A549 (cell line): ENCODE measurements around the gene ASGR1. TPM values are rescaled to one million over a fixed set of nuclear protein-coding genes. Genes with fewer than 3 reads are reported as not detected.

Experiments used
- ATAC-seq, 2 experiments: fragments of 200-7000 bp in 1 of 2; fragments of >200 bp in 1 of 2; cut with Nextera tagmentation in 1 of 2; cut with Tn5 transposase in 1 of 2; 3 replicates each; pipeline versions ENCODE4 v1.8.0 to v1.9.1; 2018 to 2020; ENCODE audit warnings: mild to moderate bottlenecking in 1 of 2, moderate library complexity in 1 of 2
- CTCF ChIA-PET: fragments of 300-600 bp; sonication (Branson Sonifier 250); formaldehyde crosslinking; extraction: SDS; loops from one replicate; lab custom pipeline; 2021; ENCODE audit warnings: antibody characterized with exemption, inconsistent platforms; lab: Yijun Ruan, JAX
- POLR2A ChIA-PET: fragments of 350-600 bp; formaldehyde crosslinking; extraction: SDS; loops from one replicate; lab custom pipeline; 2021; ENCODE audit warnings: antibody characterized with exemption, inconsistent platforms; lab: Yijun Ruan, JAX
- DNase-seq, 2 experiments: peaks; one replicate each; pipeline versions ENCODE4 v3.0.0 to v3.0.0-alpha.2; 2011 to 2016; ENCODE audit warnings: low read depth in 1 of 2, low spot score in 1 of 2
- FAIRE-seq: peaks from 2 replicates; lab custom pipeline; 2011; peaks lifted over from hg19 to GRCh38; lab: Jason Lieb, UNC
- H3K27ac ChIP-seq, 2 experiments: fragments of >200 bp; sonication (Bioruptor Twin); formaldehyde crosslinking; 3 replicates each; pipeline ENCODE4 v1.5.1; 2016 to 2017
- H3K4me1 ChIP-seq: fragments of >200 bp; sonication (Bioruptor Twin); formaldehyde crosslinking; 3 replicates; pipeline ENCODE4 v1.6.1; 2016
- H3K4me2 ChIP-seq: fragments of >200 bp; sonication (Bioruptor Twin); formaldehyde crosslinking; 3 replicates; pipeline ENCODE4 v1.6.1; 2016
- H3K4me3 ChIP-seq: fragments of >200 bp; sonication (Bioruptor Twin); formaldehyde crosslinking; 3 replicates; pipeline ENCODE4 v1.5.1; 2016
- H3K9me3 ChIP-seq: fragments of >200 bp; sonication (Bioruptor Twin); formaldehyde crosslinking; 3 replicates; pipeline ENCODE4 v1.6.1; 2016
- CHD4 ChIP-seq: fragments of 200-600 bp; sonication (generic); IDR thresholded peaks from 2 replicates; pipeline ENCODE4 v1.6.1; 2016; ENCODE audit warnings: antibody characterized with exemption, mild to moderate bottlenecking, borderline replicate concordance
- FOSB ChIP-seq: fragments of 250-450 bp; sonication (Bioruptor Pico); IDR thresholded peaks from 2 replicates; pipeline ENCODE4 v1.5.0; 2020; ENCODE audit warnings: mild to moderate bottlenecking, moderate library complexity
- FOSL2 ChIP-seq, 2 experiments: fragments of 450-650 bp in 1 of 2; fragments of >200 bp in 1 of 2; sonication (Bioruptor Twin) in 1 of 2; formaldehyde crosslinking; IDR thresholded peaks; 2 replicates each; pipeline versions ENCODE4 v1.5.0 to v1.6.1; 2016 to 2020; ENCODE audit warnings: mild to moderate bottlenecking in 1 of 2, moderate library complexity in 1 of 2
- GATA3 ChIP-seq: IDR thresholded peaks from 2 replicates; pipeline ENCODE4 v1.6.1; 2012; ENCODE audit warnings: borderline replicate concordance
- HEYL ChIP-seq: fragments of 250-450 bp; sonication (Bioruptor Pico); IDR thresholded peaks from 2 replicates; pipeline ENCODE4 v1.8.0; 2021; ENCODE audit warnings: mild to moderate bottlenecking, moderate library complexity
- HOXB13 ChIP-seq: fragments of 250-450 bp; sonication (Bioruptor Pico); IDR thresholded peaks from 2 replicates; pipeline ENCODE4 v1.5.0; 2020; ENCODE audit warnings: low read depth, mild to moderate bottlenecking, moderate library complexity
- HOXB5 ChIP-seq: fragments of 250-450 bp; sonication (Bioruptor Pico); IDR thresholded peaks from 2 replicates; pipeline ENCODE4 v1.5.0; 2020; ENCODE audit warnings: mild to moderate bottlenecking, moderate library complexity
- KDM5A ChIP-seq: fragments of 200-600 bp; sonication (generic); IDR thresholded peaks from 2 replicates; pipeline ENCODE4 v1.6.1; 2016; ENCODE audit warnings: antibody characterized with exemption, mild to moderate bottlenecking
- NFE2L2 ChIP-seq: fragments of 150-350 bp; conservative IDR thresholded peaks from 2 replicates; pipeline ENCODE4 v1.6.1; 2014; ENCODE audit warnings: low read length
- NPAS2 ChIP-seq: fragments of 250-450 bp; sonication (Bioruptor Pico); IDR thresholded peaks from 2 replicates; pipeline ENCODE4 v1.8.0; 2022; ENCODE audit warnings: mild to moderate bottlenecking, moderate library complexity, borderline replicate concordance
- POLR2AphosphoS2 ChIP-seq: conservative IDR thresholded peaks from 2 replicates; pipeline ENCODE4 v1.6.1; 2012; ENCODE audit warnings: low read length, improper control_type of control experiment, inconsistent platforms
- RAD21 ChIP-seq, 2 experiments: fragments of >200 bp in 1 of 2; sonication (Bioruptor Twin) in 1 of 2; formaldehyde crosslinking in 1 of 2; IDR thresholded peaks in 1 of 2; conservative IDR thresholded peaks in 1 of 2; 2 replicates in 1 of 2; 3 replicates in 1 of 2; pipeline ENCODE4 v1.6.1; 2012 to 2018; ENCODE audit warnings: inconsistent platforms in 1 of 2
- RARB ChIP-seq: fragments of 250-450 bp; sonication (Bioruptor Pico); IDR thresholded peaks from 2 replicates; pipeline ENCODE4 v1.8.0; 2021; ENCODE audit warnings: mild to moderate bottlenecking, moderate library complexity
- RCOR1 ChIP-seq: fragments of 150-350 bp; IDR thresholded peaks from 2 replicates; pipeline ENCODE4 v1.6.1; 2014; ENCODE audit warnings: antibody characterized with exemption, low read length, low read depth
- RFX5 ChIP-seq: fragments of 450-650 bp; IDR thresholded peaks from 2 replicates; pipeline ENCODE4 v1.7.1; 2014; ENCODE audit warnings: antibody characterized with exemption, mild to moderate bottlenecking, moderate library complexity
- SMC3 ChIP-seq: fragments of >200 bp; sonication (Bioruptor Twin); formaldehyde crosslinking; IDR thresholded peaks from 3 replicates; pipeline ENCODE4 v1.6.1; 2018; ENCODE audit warnings: inconsistent platforms
- WGBS: methylation state at CpG from one replicate; pipeline ENCODE4 v1.1.6; 2017; ENCODE audit errors: missing lambda C conversion rate; 5-methylcytosine and 5-hydroxymethylcytosine counted together
- polyA plus RNA-seq, 4 experiments: library from polyadenylated mRNA; depleted of rRNA in 3 of 4; stranded (reverse); fragments of >200 nt; fragmentation: RNase III in 1 of 4; extraction: RNeasy Plus Mini Kit Qiagen cat#74134 plus additional on column Dnase treatment in 1 of 4; gene quantifications; 2 replicates in 3 of 4; 3 replicates in 1 of 4; pipeline ENCODE4 v1.2.3, GENCODE V29; 2011 to 2017
- TF ChIP-seq, protein P1 (sequence below): fragments of 150-350 bp; IDR thresholded peaks from 2 replicates; pipeline ENCODE4 v1.6.1; 2014; ENCODE audit warnings: low read depth, mild to moderate bottlenecking, low read length
- TF ChIP-seq, protein P2 (sequence below): fragments of >200 bp; sonication (Bioruptor Twin); formaldehyde crosslinking; IDR thresholded peaks from 3 replicates; pipeline ENCODE4 v1.6.1; 2016
- TF ChIP-seq, protein P3 (sequence below): fragments of 250-450 bp; sonication (Bioruptor Pico); IDR thresholded peaks from 2 replicates; pipeline ENCODE4 v1.5.0; 2021; ENCODE audit warnings: mild to moderate bottlenecking, moderate library complexity, borderline replicate concordance
- TF ChIP-seq, protein P4 (sequence below): IDR thresholded peaks from 2 replicates; pipeline ENCODE4 v1.6.1; 2012

ASGR1 gene
- polyA plus RNA-seq, 2 of the 4 experiments (the other 2 are of a cell fraction) = 1.6 to 2.6 TPM

DNA sequence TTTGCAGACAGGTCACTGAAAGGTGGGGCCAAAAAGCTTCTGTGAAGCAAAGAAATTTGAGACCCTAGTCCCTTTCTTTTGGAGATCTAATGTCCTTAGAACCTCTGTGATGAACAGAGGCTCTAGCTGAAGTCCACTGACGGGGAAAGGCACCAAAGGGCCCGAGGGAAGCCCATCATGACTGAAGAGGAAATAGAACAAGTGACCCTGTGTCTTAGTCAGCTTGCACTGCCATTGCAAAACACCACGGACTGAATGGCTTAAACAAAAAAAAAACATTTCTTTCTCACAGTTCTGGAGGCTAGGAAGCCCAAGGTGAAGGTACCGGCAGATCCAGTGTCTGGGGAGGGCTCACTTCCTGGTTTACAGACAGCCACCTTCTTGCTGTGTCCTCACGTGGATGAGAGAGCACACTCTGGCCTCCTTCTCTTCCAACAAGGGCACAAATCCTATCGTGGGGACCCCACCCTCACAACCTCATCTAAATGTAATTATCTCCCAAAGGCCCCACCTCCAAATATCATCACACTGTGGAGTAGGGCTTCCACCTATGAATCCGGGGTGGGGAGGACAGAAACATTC lies 40.3 kb downstream of the ASGR1 start:
- 55% methylated on average over 7 of the region's 7 CpGs for WGBS
- 0 out of 6 replicates have a peak overlapping the region, but pooled peaks of 1 of the 2 experiments have one; percentile 8 for H3K27ac ChIP-seq
- TF ChIP-seq SMC3 = no peak
- peaks cover 4% of the 10 kb centered on the region; the same call in 2 of the 3 replicates for H3K4me1 ChIP-seq
- H3K4me2 ChIP-seq = no peak overlapping the region
- ATAC-seq (no peak), FAIRE-seq (no peak), DNase-seq (no peak)
- no peak overlapping the region for H3K4me3 ChIP-seq
- ChIA-PET CTCF (interaction anchor here (1.0 to 45.7 kb wide), 12 partner anchors 9 to 473 kb away, joined by 3 to 1477 read pairs (median 6); partner anchors contain the start of genes ASGR1, ASGR2, SLC16A11 and SLC16A13), POLR2A (no interaction called here)
- no peaks in the 10 kb centered on the region for H3K9me3 ChIP-seq

DNA sequence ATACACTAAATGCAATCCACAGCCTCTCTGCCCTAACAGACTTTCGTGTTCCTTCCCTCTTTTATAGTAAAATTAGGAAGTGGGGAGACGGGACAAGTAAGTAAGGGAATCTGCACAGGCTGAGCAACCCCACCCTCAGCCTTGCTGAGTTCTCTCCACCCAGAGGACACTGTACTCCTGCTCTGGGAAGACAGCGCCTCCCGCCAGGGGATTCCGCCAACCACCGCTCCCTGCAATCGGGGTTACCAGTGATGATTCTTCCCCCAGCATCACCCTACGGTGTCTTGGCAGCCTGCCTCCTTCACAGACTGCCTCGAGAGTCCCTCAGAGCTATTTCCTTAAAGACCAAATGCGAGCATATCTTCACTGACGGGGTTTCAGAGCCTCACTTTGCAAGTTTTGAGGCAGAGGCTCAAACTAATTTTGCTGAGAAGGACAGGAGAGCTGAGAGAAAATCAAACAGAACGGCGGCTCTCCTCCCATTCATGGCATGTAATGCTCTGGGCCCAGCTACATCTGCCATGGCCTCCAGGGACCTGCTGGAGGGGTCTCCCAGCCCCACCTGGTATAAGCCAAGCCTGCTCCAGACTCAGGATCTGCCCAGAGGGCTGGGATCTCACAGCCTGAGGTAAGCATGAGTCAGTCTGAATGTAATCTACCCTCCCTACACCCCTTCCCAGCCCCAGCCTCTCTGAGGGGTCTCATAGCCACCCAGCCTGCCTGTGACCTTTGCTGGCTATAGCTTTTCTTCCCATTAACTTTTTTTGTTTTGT lies 41.8 kb downstream of the ASGR1 start:
- H3K4me1 ChIP-seq = peaks cover 4% of the 10 kb centered on the region; the same call in 2 of the 3 replicates
- peak overlapping the region in 1 of 2 experiments; percentile 32; a peak in 1 of 6 replicates for H3K27ac ChIP-seq
- FAIRE-seq = no peak
- peak in 1 of 2 experiments; percentile 33; a peak in 1 of 6 replicates for ATAC-seq
- TF ChIP-seq, protein P1, sequence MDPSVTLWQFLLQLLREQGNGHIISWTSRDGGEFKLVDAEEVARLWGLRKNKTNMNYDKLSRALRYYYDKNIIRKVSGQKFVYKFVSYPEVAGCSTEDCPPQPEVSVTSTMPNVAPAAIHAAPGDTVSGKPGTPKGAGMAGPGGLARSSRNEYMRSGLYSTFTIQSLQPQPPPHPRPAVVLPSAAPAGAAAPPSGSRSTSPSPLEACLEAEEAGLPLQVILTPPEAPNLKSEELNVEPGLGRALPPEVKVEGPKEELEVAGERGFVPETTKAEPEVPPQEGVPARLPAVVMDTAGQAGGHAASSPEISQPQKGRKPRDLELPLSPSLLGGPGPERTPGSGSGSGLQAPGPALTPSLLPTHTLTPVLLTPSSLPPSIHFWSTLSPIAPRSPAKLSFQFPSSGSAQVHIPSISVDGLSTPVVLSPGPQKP = no peak
- TF ChIP-seq FOSB (CRISPR knock-in tag) (no peak), CHD4 (no peak), RCOR1 (no peak), RARB (CRISPR knock-in tag) (no peak), HOXB13 (CRISPR knock-in tag) (no peak), NFE2L2 (no peak), SMC3 (no peak), NPAS2 (CRISPR knock-in tag) (no peak), HOXB5 (CRISPR knock-in tag) (no peak), GATA3 (no peak), FOSL2 (IDR thresholded peaks at IDR 0.05) (no peak), FOSL2 (CRISPR knock-in tag; IDR thresholded peaks at IDR 0.05) (no peak), RAD21 (conservative IDR thresholded peaks at IDR 0.05 in 1 of 2, IDR thresholded peaks at IDR 0.05 in 1 of 2) (no peak)
- TF ChIP-seq, protein P2, sequence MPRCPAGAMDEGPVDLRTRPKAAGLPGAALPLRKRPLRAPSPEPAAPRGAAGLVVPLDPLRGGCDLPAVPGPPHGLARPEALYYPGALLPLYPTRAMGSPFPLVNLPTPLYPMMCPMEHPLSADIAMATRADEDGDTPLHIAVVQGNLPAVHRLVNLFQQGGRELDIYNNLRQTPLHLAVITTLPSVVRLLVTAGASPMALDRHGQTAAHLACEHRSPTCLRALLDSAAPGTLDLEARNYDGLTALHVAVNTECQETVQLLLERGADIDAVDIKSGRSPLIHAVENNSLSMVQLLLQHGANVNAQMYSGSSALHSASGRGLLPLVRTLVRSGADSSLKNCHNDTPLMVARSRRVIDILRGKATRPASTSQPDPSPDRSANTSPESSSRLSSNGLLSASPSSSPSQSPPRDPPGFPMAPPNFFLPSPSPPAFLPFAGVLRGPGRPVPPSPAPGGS = no peak
- no peak overlapping the region for H3K4me3 ChIP-seq
- WGBS = 42% methylated on average over 13 of the region's 13 CpGs
- no peaks in the 10 kb centered on the region for H3K9me3 ChIP-seq
- DNase-seq = no peak
- POLR2A ChIA-PET = interaction anchor here (1.0 to 1.6 kb wide), 2 partner anchors 86 to 102 kb away, joined by 4 to 5 read pairs; partner anchors contain the start of gene SLC16A13
- CTCF ChIA-PET = interaction anchor here (0.5 to 45.7 kb wide), 43 partner anchors 8 to 494 kb away, joined by 3 to 1477 read pairs (median 4); partner anchors contain the start of genes ASGR1, ASGR2, CLEC10A and SLC16A11
- H3K4me2 ChIP-seq = no peak overlapping the region

DNA sequence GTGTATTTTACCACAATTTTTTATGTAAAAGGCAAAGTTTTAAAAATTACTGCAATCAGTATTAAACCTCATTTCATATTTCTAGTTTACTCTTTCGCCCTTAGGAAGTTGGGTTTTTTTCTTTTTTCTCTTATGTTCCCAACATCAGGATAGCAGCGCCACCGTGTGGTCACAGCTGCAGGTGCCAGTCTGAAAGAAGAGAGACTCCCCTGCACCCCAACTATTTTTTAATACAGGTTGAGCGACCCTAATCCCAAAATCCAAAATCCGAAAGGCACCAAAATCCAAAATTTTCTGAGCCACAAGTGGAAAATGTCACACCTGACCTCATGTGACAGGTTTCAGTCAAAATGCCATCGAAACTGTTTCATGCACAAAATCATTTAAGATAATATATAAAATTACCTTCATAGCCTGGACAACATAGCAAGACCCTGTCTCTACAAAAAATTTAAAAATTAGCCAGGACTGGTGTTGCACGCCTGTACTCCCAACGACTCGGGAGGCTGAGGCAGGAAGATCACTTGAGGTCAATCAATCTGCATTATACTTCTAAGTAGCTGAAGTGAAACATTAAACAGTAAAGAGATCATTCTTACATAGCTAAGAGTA lies 42.8 kb downstream of the ASGR1 start:
- POLR2A ChIA-PET = interaction anchor here (1.0 to 1.6 kb wide), 2 partner anchors 85 to 101 kb away, joined by 4 to 5 read pairs; partner anchors contain the start of gene SLC16A13
- H3K9me3 ChIP-seq = no peaks in the 10 kb centered on the region
- DNase-seq = peak; percentile 72 to 77
- peak overlapping the region; percentile 19 to 73 for H3K27ac ChIP-seq
- peak; percentile 96 for FAIRE-seq
- ATAC-seq = peak; percentile 60 to 73; a peak in 3 of 6 replicates
- CTCF ChIA-PET = interaction anchor here (0.5 to 45.7 kb wide), 44 partner anchors 8 to 301 kb away, joined by 3 to 1477 read pairs (median 4); partner anchors contain the start of genes ASGR1, ASGR2, CLEC10A and SLC16A11
- 9% methylated on average over 9 of the region's 9 CpGs for WGBS
- H3K4me3 ChIP-seq = peak overlapping the region; percentile 31
- peak overlapping the region; percentile 68 for H3K4me2 ChIP-seq
- peaks cover 4% of the 10 kb centered on the region; the same call in 2 of the 3 replicates for H3K4me1 ChIP-seq
- TF ChIP-seq FOSL2 (IDR thresholded peaks at IDR 0.05) (no peak), FOSL2 (CRISPR knock-in tag; IDR thresholded peaks at IDR 0.05) (no peak), GATA3 (no peak), KDM5A (no peak), RFX5 (no peak), SMC3 (peak; percentile 99), POLR2AphosphoS2 (no peak), HEYL (CRISPR knock-in tag) (peak; percentile 35; the same call in 1 of the 2 replicates), RAD21 (conservative IDR thresholded peaks at IDR 0.05 in 1 of 2, IDR thresholded peaks at IDR 0.05 in 1 of 2) (peak; percentile 99), RARB (CRISPR knock-in tag) (no peak)
- TF ChIP-seq, protein P3, sequence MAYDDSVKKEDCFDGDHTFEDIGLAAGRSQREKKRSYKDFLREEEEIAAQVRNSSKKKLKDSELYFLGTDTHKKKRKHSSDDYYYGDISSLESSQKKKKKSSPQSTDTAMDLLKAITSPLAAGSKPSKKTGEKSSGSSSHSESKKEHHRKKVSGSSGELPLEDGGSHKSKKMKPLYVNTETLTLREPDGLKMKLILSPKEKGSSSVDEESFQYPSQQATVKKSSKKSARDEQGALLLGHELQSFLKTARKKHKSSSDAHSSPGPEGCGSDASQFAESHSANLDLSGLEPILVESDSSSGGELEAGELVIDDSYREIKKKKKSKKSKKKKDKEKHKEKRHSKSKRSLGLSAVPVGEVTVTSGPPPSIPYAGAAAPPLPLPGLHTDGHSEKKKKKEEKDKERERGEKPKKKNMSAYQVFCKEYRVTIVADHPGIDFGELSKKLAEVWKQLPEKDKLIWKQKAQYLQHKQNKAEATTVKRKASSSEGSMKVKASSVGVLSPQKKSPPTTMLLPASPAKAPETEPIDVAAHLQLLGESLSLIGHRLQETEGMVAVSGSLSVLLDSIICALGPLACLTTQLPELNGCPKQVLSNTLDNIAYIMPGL (CRISPR knock-in tag) = no peak
- TF ChIP-seq, protein P1 = no peak
- TF ChIP-seq, protein P4, sequence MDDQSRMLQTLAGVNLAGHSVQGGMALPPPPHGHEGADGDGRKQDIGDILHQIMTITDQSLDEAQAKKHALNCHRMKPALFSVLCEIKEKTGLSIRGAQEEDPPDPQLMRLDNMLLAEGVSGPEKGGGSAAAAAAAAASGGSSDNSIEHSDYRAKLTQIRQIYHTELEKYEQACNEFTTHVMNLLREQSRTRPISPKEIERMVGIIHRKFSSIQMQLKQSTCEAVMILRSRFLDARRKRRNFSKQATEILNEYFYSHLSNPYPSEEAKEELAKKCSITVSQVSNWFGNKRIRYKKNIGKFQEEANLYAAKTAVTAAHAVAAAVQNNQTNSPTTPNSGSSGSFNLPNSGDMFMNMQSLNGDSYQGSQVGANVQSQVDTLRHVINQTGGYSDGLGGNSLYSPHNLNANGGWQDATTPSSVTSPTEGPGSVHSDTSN = no peak
